ENCODE results near the gene SGTA.

Gene SGTA

GRCh38 chr19:2809387-2810140 lies 26.5 kb upstream of the SGTA start:
- DNase-seq (ENCODE audit: low read depth), result no peak

- no peak for DNase-seq (ENCODE audit: low read depth)
Observed at GRCh38 chr19:2808129-2808941, 25.3 kb upstream of the SGTA start.

GRCh38 chr19:2807379-2808128 lies 24.5 kb upstream of the SGTA start:
- no peak for DNase-seq (ENCODE audit: low read depth)

- no peak for DNase-seq (ENCODE audit: low read depth)
Observed at GRCh38 chr19:2806736-2807378, 23.8 kb upstream of the SGTA start.

- no peak for DNase-seq (ENCODE audit: low read depth)
Observed at GRCh38 chr19:2805991-2806649, 23.0 kb upstream of the SGTA start.

GRCh38 chr19:2805261-2805900 lies 22.3 kb upstream of the SGTA start:
- DNase-seq (ENCODE audit: low read depth), result no peak

- DNase-seq (ENCODE audit: low read depth), result no peak
Observed at GRCh38 chr19:2804156-2805004, 21.3 kb upstream of the SGTA start.

- no peak for DNase-seq (ENCODE audit: low read depth)
Observed at GRCh38 chr19:2803486-2804155, 20.5 kb upstream of the SGTA start.

- no peak for DNase-seq (ENCODE audit: low read depth)
Observed at GRCh38 chr19:2802826-2803225, 19.8 kb upstream of the SGTA start.

GRCh38 chr19:2800506-2800905 lies 17.4 kb upstream of the SGTA start:
- DNase-seq (ENCODE audit: low read depth), result no peak

- DNase-seq (ENCODE audit: low read depth), result no peak
Observed at GRCh38 chr19:2799273-2800020, 16.4 kb upstream of the SGTA start.

- no peak for DNase-seq (ENCODE audit: low read depth)
Observed at GRCh38 chr19:2798733-2799132, 15.7 kb upstream of the SGTA start.

GRCh38 chr19:2798158-2798685 lies 15.1 kb upstream of the SGTA start:
- no peak for DNase-seq (ENCODE audit: low read depth)

- no peak for DNase-seq (ENCODE audit: low read depth)
Observed at GRCh38 chr19:2797280-2797679, 14.2 kb upstream of the SGTA start.

GRCh38 chr19:2796659-2797266 lies 13.7 kb upstream of the SGTA start:
- DNase-seq (ENCODE audit: low read depth), result no peak

GRCh38 chr19:2795827-2796658 lies 13.0 kb upstream of the SGTA start:
- DNase-seq (ENCODE audit: low read depth), result no peak

- DNase-seq (ENCODE audit: low read depth), result no peak
Observed at GRCh38 chr19:2793577-2793976, 10.5 kb upstream of the SGTA start.

Data from T follicular helper cell (primary cell).